Raji (cell line): ENCODE data around the gene FOXN1.

ENCODE experiments used
- POLR2A ChIP-seq: IDR thresholded peaks from 2 replicates; pipeline ENCODE4 v1.6.1; 2011; ENCODE audit warnings: low read depth, low read length, control low read depth; ENCODE audit not compliant: insufficient read depth

Gene FOXN1

GRCh38 chr17:28507567-28508203 lies 1.5 kb downstream of the FOXN1 start:
- TF ChIP-seq POLR2A, result no peak

- TF ChIP-seq POLR2A, result no peak
Measured at GRCh38 chr17:28508211-28508724, 2.1 kb downstream of the FOXN1 start.

- no peak for TF ChIP-seq POLR2A
Measured at GRCh38 chr17:28509789-28510188, 3.6 kb downstream of the FOXN1 start.

- TF ChIP-seq POLR2A, result no peak
Measured at GRCh38 chr17:28511858-28512461, 5.8 kb downstream of the FOXN1 start.

GRCh38 chr17:28513476-28513875 lies 7.3 kb downstream of the FOXN1 start:
- TF ChIP-seq POLR2A, result no peak

GRCh38 chr17:28514561-28515002 lies 8.4 kb downstream of the FOXN1 start:
- no peak for TF ChIP-seq POLR2A

- TF ChIP-seq POLR2A, result no peak
Measured at GRCh38 chr17:28515518-28515917, 9.4 kb downstream of the FOXN1 start.

- TF ChIP-seq POLR2A, result no peak
Measured at GRCh38 chr17:28518132-28518531, 12.0 kb downstream of the FOXN1 start.

GRCh38 chr17:28518578-28518977 lies 12.4 kb downstream of the FOXN1 start:
- TF ChIP-seq POLR2A, result no peak

GRCh38 chr17:28519236-28519635 lies 13.1 kb downstream of the FOXN1 start:
- TF ChIP-seq POLR2A, result no peak

- no peak for TF ChIP-seq POLR2A
Measured at GRCh38 chr17:28520687-28521086, 14.5 kb downstream of the FOXN1 start.

GRCh38 chr17:28521311-28522085 lies 15.3 kb downstream of the FOXN1 start:
- TF ChIP-seq POLR2A, result no peak

- no peak for TF ChIP-seq POLR2A
Measured at GRCh38 chr17:28523186-28523585, 17.0 kb downstream of the FOXN1 start.

GRCh38 chr17:28523876-28524275 lies 17.7 kb downstream of the FOXN1 start:
- TF ChIP-seq POLR2A, result no peak

GRCh38 chr17:28524476-28525424 lies 18.6 kb downstream of the FOXN1 start:
- TF ChIP-seq POLR2A, result no peak

- TF ChIP-seq POLR2A, result no peak
Measured at GRCh38 chr17:28526381-28526780, 20.2 kb downstream of the FOXN1 start.
